Erythroblast (primary cell): Measurements from ENCODE around the gene COMP.

Experiments
- GATA1 ChIP-seq: IDR thresholded peaks from 2 replicates; pipeline ENCODE4 v1.6.1; 2011; ENCODE audit warnings: low read depth, mild to moderate bottlenecking, control low read depth, low read length, moderate library complexity
- POLR2A ChIP-seq: IDR thresholded peaks from 2 replicates; pipeline ENCODE4 v1.6.1; 2011; ENCODE audit warnings: mild to moderate bottlenecking, low read length

- TF ChIP-seq POLR2A (no peak), GATA1 (no peak)
Observed at GRCh38 chr19:18804643-18805042, 13.5 kb upstream of the COMP start.
